HEK293 (cell line): Measurements from ENCODE around the gene TSPAN13.

ENCODE experiments used
- SETDB1 ChIP-seq: IDR thresholded peaks from one replicate; pipeline ENCODE4 v1.6.1; 2017; ENCODE audit warnings: mild to moderate bottlenecking, low read length, moderate library complexity, mixed read lengths; ENCODE audit not compliant: insufficient read length
- ZBTB21 ChIP-seq: fragments of 450-650 bp; formaldehyde crosslinking; IDR thresholded peaks from 2 replicates; pipeline ENCODE4 v1.5.1; 2017; ENCODE audit warnings: missing biosample characterization, missing genetic modification characterization
- ZBTB48 ChIP-seq: fragments of 450-650 bp; formaldehyde crosslinking; IDR thresholded peaks from 2 replicates; pipeline ENCODE4 v1.5.1; 2016; ENCODE audit warnings: missing biosample characterization, missing genetic modification characterization
- ZNF16 ChIP-seq: fragments of 450-650 bp; formaldehyde crosslinking; IDR thresholded peaks from 2 replicates; pipeline ENCODE4 v1.5.1; 2016; ENCODE audit warnings: low read depth, missing biosample characterization, missing genetic modification characterization
- TF ChIP-seq, protein P1 (sequence below): fragments of 450-650 bp; formaldehyde crosslinking; IDR thresholded peaks from 2 replicates; pipeline ENCODE4 v1.5.1; 2016; ENCODE audit warnings: missing biosample characterization, missing genetic modification characterization

DNA sequence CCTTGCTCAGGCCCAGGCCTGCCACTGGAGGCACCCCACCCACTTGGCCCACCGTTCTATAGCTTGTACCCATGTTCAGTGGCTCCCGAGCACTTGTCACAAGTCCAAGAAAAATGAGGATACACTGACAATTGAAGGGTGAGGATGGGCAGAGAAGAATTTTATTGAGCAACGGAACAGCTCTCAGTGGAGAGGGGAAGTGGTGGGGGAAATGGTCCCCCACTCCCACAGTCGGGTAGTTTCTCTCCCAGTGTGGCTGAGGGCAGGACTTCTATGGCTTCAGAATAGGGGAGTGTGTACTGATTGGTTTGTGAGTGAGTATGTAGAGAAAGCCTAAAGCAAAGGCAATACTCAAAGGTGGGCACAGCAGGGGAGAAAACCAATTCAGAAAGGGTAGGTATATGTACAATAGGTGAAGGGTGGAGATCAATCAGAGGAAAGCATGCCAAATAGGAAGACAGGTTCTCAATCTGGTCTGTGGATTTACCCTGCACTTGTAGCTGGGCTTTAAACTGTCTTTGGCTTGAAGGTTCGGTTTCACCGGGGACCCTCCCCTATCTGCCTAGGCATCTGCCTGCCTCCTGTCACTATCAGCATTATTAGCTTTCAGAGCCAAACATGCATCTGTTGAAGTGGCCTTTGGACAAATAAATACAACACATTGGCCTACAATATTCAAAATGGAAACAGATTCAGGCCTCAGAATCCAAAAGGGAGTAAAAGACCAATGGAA lies 8.9 kb upstream of the TSPAN13 start:
- TF ChIP-seq, protein P1, sequence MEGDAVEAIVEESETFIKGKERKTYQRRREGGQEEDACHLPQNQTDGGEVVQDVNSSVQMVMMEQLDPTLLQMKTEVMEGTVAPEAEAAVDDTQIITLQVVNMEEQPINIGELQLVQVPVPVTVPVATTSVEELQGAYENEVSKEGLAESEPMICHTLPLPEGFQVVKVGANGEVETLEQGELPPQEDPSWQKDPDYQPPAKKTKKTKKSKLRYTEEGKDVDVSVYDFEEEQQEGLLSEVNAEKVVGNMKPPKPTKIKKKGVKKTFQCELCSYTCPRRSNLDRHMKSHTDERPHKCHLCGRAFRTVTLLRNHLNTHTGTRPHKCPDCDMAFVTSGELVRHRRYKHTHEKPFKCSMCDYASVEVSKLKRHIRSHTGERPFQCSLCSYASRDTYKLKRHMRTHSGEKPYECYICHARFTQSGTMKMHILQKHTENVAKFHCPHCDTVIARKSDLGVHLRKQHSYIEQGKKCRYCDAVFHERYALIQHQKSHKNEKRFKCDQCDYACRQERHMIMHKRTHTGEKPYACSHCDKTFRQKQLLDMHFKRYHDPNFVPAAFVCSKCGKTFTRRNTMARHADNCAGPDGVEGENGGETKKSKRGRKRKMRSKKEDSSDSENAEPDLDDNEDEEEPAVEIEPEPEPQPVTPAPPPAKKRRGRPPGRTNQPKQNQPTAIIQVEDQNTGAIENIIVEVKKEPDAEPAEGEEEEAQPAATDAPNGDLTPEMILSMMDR (tag by site-specific recombination), result no peak
- no peak for TF ChIP-seq ZBTB21 (tag by site-specific recombination)
- TF ChIP-seq SETDB1, result no peak
- no peak for TF ChIP-seq ZBTB48 (tag by site-specific recombination)
- no peak for TF ChIP-seq ZNF16 (tag by site-specific recombination)
